Left lung (tissue), 10 donors: ENCODE measurements around the gene S100PBP. TPM values are rescaled to one million over a fixed set of nuclear protein-coding genes. Genes with fewer than 3 reads are reported as not detected.

Source experiments
- ATAC-seq: fragments of 200-7000 bp; cut with Tn5 transposase; one replicate; pipeline ENCODE4 v1.9.1; 2020; ENCODE audit warnings: moderate library complexity
- DNase-seq, 4 donors: peaks; one replicate each; pipeline ENCODE4 v3.0.0-alpha.2; 2013 to 2020
- H3K27ac ChIP-seq, 2 donors: fragments of 200-600 bp; sonication (generic) in 1 of 2; one replicate each; pipeline versions ENCODE4 v1.5.0 to v1.8.0; 2020 to 2021
- H3K27me3 ChIP-seq, 2 donors: fragments of 200-600 bp; sonication (generic) in 1 of 2; one replicate each; pipeline versions ENCODE4 v1.5.0 to v1.8.0; 2020 to 2021
- H3K36me3 ChIP-seq, 2 donors: fragments of 200-600 bp; sonication (generic) in 1 of 2; one replicate each; pipeline versions ENCODE4 v1.5.0 to v1.8.0; 2020 to 2021
- H3K4me1 ChIP-seq, 2 donors: fragments of 200-600 bp; one replicate each; pipeline ENCODE4 v1.8.0; 2021
- H3K4me3 ChIP-seq, 2 donors: fragments of 200-600 bp; sonication (generic) in 1 of 2; one replicate each; pipeline versions ENCODE4 v1.5.0 to v1.8.0; 2020 to 2021; ENCODE audit warnings: mild to moderate bottlenecking in 1 of 2
- H3K9me3 ChIP-seq, 2 donors: fragments of 200-600 bp; sonication (generic) in 1 of 2; one replicate each; pipeline versions ENCODE4 v1.5.0 to v1.8.0; 2020 to 2021
- CTCF ChIP-seq, 2 donors: fragments of 200-600 bp; sonication (generic) in 1 of 2; IDR thresholded peaks; one replicate each; pipeline versions ENCODE4 v1.5.0 to v1.8.0; 2021; ENCODE audit warnings: antibody characterized with exemption in 2 of 2
- intact Hi-C, 2 donors: fragments of 100-400 bp; cut with DNase I; formaldehyde crosslinking; loops; one replicate each; pipeline versions ENCODE4 v1.11.2 to v1.14.2; 2022
- polyA plus RNA-seq, 6 donors: library from polyadenylated mRNA; unstranded; fragments of 120-200 nt; gene quantifications; one replicate each; pipeline ENCODE4 v1.2.1, GENCODE V29; 2013; ENCODE audit not compliant: insufficient read length in 6 of 6
- total RNA-seq, 2 donors: library from RNA; stranded (reverse); fragmentation: NEBNext Ultra II Directional; extraction: Animal tissue kit (Norgen Biotek cat#: 25700); gene quantifications; one replicate each; pipeline ENCODE4 v1.2.1, GENCODE V29; 2021
- donor health status: DM: no; HTN: yes; CAD: no.
- donor health status: DM: no; HTN: no; CAD: no.

S100PBP gene
- total and polyA plus RNA-seq, 8 donors, result 32.3 to 56.5 (median 51.1) TPM

- no peak for ATAC-seq
- Histone ChIP-seq H3K9me3 (no peaks in the 10 kb centered on the region), H3K36me3 (peaks cover 0 to 43% of the 10 kb centered on the region in 2 donors), H3K4me3 (no peak overlapping the region), H3K4me1 (peaks cover 12 to 39% of the 10 kb centered on the region in 2 donors), H3K27me3 (no peaks in the 10 kb centered on the region), H3K27ac (no peak overlapping the region)
- no peak for DNase-seq
- no peak for TF ChIP-seq CTCF (IDR thresholded peaks at IDR 0.05)
- intact Hi-C loops, result loop anchor here in 1 of 2 donors (5.0 kb wide), 1 partner anchor 58 kb away; no protein-coding TSS in a partner anchor
Measured at GRCh38 chr1:32770221-32770731, 47.2 kb upstream of the S100PBP start.

DNA sequence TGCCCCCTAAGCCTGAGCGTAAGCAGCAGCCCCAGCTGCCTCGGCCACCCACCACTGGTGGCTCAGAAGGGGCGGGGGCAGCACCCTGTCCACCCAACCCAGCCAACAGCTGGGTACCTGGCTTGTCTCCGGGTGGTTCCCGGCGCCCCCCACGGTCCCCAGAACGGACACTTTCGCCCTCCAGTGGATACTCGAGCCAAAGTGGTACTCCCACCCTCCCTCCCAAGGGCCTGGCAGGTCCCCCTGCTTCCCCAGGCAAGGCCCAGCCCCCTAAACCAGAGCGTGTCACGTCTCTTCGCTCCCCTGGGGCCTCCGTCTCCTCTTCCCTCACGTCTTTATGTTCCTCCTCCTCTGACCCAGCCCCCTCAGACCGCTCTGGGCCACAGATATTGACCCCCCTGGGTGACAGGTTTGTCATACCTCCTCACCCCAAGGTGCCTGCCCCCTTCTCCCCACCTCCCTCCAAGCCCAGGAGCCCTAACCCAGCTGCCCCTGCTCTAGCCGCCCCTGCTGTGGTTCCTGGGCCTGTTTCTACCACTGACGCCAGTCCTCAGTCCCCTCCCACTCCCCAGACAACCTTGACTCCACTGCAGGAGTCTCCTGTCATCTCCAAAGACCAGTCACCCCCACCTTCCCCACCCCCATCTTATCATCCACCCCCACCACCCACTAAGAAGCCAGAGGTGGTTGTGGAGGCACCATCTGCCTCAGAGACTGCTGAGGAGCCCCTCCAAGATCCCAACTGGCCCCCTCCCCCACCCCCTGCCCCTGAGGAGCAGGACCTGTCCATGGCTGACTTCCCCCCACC lies 46.5 kb upstream of the S100PBP start:
- ATAC-seq, result no peak
- peaks cover 0 to 50% of the 10 kb centered on the region in 2 donors for H3K36me3 ChIP-seq
- intact Hi-C loops, result loop anchor here in 1 of 2 donors (5.0 kb wide), 1 partner anchor 59 kb away; no protein-coding TSS in a partner anchor

GRCh38 chr1:32771561-32772280 lies 45.7 kb upstream of the S100PBP start:
- ATAC-seq (no peak), DNase-seq (no peak)
- no peaks in the 10 kb centered on the region for H3K9me3 ChIP-seq
- peaks cover 0 to 58% of the 10 kb centered on the region in 2 donors for H3K36me3 ChIP-seq
- H3K4me1 ChIP-seq, result peaks cover 17 to 31% of the 10 kb centered on the region in 2 donors
- intact Hi-C loops, result loop anchor here in 1 of 2 donors (5.0 kb wide), 1 partner anchor 59 kb away; no protein-coding TSS in a partner anchor
- TF ChIP-seq CTCF (IDR thresholded peaks at IDR 0.05), result no peak
- no peak overlapping the region for H3K27ac ChIP-seq
- no peaks in the 10 kb centered on the region for H3K27me3 ChIP-seq
- H3K4me3 ChIP-seq, result no peak overlapping the region

More for the DNA sequence above, 46.5 kb upstream of the S100PBP start:
- H3K27ac ChIP-seq, result no peak overlapping the region
- no peaks in the 10 kb centered on the region for H3K9me3 ChIP-seq
- DNase-seq, result no peak
- peaks cover 17 to 39% of the 10 kb centered on the region in 2 donors for H3K4me1 ChIP-seq
- H3K27me3 ChIP-seq, result no peaks in the 10 kb centered on the region
- no peak overlapping the region for H3K4me3 ChIP-seq
- TF ChIP-seq CTCF (IDR thresholded peaks at IDR 0.05), result no peak

GRCh38 chr1:32772281-32773017 lies 45.0 kb upstream of the S100PBP start:
- peaks cover 15 to 24% of the 10 kb centered on the region in 2 donors for H3K4me1 ChIP-seq
- ATAC-seq, result no peak
- no peak for TF ChIP-seq CTCF (IDR thresholded peaks at IDR 0.05)
- H3K9me3 ChIP-seq, result no peaks in the 10 kb centered on the region
- no peak for DNase-seq
- no peak overlapping the region for H3K4me3 ChIP-seq
- no peak overlapping the region for H3K27ac ChIP-seq
- no peaks in the 10 kb centered on the region for H3K27me3 ChIP-seq
- peaks cover 0 to 65% of the 10 kb centered on the region in 2 donors for H3K36me3 ChIP-seq
- intact Hi-C loops, result loop anchor here in 1 of 2 donors (5.0 kb wide), 1 partner anchor 60 kb away; no protein-coding TSS in a partner anchor
